ENCODE results near the gene EMP1. TPM values are rescaled to one million over a fixed set of nuclear protein-coding genes. Genes with fewer than 3 reads are reported as not detected.

EMP1 gene
- total and polyA plus RNA-seq, 2 experiments from 2014 or later = 0.07 to 0.39 TPM

DNA sequence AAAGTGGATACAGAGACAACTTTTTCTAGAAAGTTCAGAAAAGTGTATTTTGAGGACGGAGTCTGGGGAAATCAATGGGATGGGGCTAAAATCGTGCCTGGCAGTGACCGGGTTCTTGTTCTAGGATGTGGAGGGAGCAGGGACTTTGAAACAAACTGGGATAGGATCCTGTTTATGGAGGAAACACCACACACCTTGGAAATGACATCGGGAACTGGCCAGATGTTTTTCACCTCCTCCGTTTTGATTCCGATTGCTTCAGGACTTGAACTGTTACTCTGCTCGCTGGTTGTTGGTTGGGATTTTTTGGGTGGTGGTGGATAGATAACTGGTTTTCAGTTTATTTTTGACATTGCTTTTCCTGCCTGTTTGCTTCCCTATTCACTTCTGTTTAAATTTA is 506 bp downstream of the EMP1 start (continued):
- no peak for TF ChIP-seq EZH2phosphoT487 (IDR thresholded peaks at IDR 0.05; ENCODE audit: unreplicated experiment)
- TF ChIP-seq, protein P1, sequence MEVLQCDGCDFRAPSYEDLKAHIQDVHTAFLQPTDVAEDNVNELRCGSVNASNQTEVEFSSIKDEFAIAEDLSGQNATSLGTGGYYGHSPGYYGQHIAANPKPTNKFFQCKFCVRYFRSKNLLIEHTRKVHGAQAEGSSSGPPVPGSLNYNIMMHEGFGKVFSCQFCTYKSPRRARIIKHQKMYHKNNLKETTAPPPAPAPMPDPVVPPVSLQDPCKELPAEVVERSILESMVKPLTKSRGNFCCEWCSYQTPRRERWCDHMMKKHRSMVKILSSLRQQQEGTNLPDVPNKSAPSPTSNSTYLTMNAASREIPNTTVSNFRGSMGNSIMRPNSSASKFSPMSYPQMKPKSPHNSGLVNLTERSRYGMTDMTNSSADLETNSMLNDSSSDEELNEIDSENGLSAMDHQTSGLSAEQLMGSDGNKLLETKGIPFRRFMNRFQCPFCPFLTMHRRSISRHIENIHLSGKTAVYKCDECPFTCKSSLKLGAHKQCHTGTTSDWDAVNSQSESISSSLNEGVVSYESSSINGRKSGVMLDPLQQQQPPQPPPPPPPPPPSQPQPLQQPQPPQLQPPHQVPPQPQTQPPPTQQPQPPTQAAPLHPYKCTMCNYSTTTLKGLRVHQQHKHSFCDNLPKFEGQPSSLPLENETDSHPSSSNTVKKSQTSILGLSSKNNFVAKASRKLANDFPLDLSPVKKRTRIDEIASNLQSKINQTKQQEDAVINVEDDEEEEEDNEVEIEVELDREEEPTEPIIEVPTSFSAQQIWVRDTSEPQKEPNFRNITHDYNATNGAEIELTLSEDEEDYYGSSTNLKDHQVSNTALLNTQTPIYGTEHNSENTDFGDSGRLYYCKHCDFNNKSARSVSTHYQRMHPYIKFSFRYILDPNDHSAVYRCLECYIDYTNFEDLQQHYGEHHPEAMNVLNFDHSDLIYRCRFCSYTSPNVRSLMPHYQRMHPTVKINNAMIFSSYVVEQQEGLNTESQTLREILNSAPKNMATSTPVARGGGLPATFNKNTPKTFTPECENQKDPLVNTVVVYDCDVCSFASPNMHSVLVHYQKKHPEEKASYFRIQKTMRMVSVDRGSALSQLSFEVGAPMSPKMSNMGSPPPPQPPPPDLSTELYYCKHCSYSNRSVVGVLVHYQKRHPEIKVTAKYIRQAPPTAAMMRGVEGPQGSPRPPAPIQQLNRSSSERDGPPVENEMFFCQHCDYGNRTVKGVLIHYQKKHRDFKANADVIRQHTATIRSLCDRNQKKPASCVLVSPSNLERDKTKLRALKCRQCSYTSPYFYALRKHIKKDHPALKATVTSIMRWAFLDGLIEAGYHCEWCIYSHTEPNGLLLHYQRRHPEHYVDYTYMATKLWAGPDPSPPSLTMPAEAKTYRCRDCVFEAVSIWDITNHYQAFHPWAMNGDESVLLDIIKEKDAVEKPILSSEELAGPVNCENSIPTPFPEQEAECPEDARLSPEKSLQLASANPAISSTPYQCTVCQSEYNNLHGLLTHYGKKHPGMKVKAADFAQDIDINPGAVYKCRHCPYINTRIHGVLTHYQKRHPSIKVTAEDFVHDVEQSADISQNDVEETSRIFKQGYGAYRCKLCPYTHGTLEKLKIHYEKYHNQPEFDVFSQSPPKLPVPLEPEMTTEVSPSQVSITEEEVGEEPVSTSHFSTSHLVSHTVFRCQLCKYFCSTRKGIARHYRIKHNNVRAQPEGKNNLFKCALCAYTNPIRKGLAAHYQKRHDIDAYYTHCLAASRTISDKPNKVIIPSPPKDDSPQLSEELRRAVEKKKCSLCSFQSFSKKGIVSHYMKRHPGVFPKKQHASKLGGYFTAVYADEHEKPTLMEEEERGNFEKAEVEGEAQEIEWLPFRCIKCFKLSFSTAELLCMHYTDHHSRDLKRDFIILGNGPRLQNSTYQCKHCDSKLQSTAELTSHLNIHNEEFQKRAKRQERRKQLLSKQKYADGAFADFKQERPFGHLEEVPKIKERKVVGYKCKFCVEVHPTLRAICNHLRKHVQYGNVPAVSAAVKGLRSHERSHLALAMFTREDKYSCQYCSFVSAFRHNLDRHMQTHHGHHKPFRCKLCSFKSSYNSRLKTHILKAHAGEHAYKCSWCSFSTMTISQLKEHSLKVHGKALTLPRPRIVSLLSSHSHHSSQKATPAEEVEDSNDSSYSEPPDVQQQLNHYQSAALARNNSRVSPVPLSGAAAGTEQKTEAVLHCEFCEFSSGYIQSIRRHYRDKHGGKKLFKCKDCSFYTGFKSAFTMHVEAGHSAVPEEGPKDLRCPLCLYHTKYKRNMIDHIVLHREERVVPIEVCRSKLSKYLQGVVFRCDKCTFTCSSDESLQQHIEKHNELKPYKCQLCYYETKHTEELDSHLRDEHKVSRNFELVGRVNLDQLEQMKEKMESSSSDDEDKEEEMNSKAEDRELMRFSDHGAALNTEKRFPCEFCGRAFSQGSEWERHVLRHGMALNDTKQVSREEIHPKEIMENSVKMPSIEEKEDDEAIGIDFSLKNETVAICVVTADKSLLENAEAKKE (CRISPR knock-in tag; IDR thresholded peaks at IDR 0.05) = no peak

DNA sequence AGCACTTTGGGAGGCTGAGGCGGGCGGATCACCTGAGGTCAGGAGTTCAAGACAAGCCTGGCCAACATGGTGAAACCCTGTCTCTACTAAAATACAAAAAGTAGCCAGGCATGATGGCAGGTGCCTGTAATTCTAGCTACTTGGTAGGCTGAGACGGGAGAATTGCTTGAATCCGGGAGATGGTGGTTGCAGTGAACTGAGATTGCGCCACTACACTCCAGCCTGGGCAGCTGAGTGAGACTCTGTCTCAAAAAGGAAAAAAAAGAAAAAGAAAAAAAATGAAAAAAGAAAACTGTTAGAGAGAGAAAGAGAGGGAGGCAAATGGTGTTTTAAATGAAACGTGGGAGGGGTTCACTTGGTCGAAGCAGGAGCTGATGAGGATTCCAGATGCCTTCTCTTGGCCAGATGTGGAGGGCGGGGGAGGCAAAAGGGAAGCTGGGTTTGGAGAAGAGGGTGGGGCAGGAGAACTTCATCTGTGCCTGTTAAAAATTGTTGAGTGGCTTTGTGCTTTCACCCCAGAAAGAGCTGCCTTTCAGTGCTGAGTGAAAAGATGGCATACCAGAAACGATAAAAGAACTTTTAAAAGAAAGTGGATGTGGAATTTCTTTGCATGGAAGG is 1.1 kb downstream of the EMP1 start:
- H3K9me2 ChIP-seq (ENCODE audit: insufficient read depth) = peaks cover 4% of the 10 kb centered on the region; the same call in 1 of the 2 replicates
- H3K4me3 ChIP-seq = no peak overlapping the region
- H4K20me1 ChIP-seq (replicated peaks; ENCODE audit: insufficient read depth) = no peaks in the 10 kb centered on the region
- no peaks in the 10 kb centered on the region for H3F3A ChIP-seq (replicated peaks; ENCODE audit: low read depth)
- H3K27ac ChIP-seq (ENCODE audit: low read depth) = 0 out of 2 replicates have a peak overlapping the region, but pooled peaks have one; percentile 41
- H3K36me3 Mint-ChIP-seq (ENCODE audit: low read depth) = no peaks in the 10 kb centered on the region
- H3K27ac Mint-ChIP-seq = no peak overlapping the region
- no peak overlapping the region for H3K4me2 ChIP-seq
- DNase-seq (ENCODE audit: low spot score) (peak; percentile 32), ATAC-seq (no peak; the same call in 2 of the 3 replicates)
- no peaks in the 10 kb centered on the region for H3K36me3 ChIP-seq (ENCODE audit: insufficient read depth)
- no peaks in the 10 kb centered on the region for H3K27me3 ChIP-seq (ENCODE audit: insufficient read depth)
- peaks cover 48% of the 10 kb centered on the region for H3K4me1 Mint-ChIP-seq
- H3K79me2 ChIP-seq (replicated peaks; ENCODE audit: insufficient read depth) = no peaks in the 10 kb centered on the region
- H3K9me3 Mint-ChIP-seq = no peaks in the 10 kb centered on the region
- peaks cover 33% of the 10 kb centered on the region for H3K4me1 ChIP-seq (ENCODE audit: insufficient read depth)
- no peak overlapping the region for H3K4me3 Mint-ChIP-seq
- H3K27me3 Mint-ChIP-seq (ENCODE audit: insufficient read depth, low read depth, poor library complexity) = peaks cover 16% of the 10 kb centered on the region
- H2AFZ ChIP-seq = no peak overlapping the region
- TF ChIP-seq, protein P2, sequence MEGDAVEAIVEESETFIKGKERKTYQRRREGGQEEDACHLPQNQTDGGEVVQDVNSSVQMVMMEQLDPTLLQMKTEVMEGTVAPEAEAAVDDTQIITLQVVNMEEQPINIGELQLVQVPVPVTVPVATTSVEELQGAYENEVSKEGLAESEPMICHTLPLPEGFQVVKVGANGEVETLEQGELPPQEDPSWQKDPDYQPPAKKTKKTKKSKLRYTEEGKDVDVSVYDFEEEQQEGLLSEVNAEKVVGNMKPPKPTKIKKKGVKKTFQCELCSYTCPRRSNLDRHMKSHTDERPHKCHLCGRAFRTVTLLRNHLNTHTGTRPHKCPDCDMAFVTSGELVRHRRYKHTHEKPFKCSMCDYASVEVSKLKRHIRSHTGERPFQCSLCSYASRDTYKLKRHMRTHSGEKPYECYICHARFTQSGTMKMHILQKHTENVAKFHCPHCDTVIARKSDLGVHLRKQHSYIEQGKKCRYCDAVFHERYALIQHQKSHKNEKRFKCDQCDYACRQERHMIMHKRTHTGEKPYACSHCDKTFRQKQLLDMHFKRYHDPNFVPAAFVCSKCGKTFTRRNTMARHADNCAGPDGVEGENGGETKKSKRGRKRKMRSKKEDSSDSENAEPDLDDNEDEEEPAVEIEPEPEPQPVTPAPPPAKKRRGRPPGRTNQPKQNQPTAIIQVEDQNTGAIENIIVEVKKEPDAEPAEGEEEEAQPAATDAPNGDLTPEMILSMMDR (conservative IDR thresholded peaks at IDR 0.05; ENCODE audit: low read depth in 2 of 2) = no peak
- TF ChIP-seq, protein P3, sequence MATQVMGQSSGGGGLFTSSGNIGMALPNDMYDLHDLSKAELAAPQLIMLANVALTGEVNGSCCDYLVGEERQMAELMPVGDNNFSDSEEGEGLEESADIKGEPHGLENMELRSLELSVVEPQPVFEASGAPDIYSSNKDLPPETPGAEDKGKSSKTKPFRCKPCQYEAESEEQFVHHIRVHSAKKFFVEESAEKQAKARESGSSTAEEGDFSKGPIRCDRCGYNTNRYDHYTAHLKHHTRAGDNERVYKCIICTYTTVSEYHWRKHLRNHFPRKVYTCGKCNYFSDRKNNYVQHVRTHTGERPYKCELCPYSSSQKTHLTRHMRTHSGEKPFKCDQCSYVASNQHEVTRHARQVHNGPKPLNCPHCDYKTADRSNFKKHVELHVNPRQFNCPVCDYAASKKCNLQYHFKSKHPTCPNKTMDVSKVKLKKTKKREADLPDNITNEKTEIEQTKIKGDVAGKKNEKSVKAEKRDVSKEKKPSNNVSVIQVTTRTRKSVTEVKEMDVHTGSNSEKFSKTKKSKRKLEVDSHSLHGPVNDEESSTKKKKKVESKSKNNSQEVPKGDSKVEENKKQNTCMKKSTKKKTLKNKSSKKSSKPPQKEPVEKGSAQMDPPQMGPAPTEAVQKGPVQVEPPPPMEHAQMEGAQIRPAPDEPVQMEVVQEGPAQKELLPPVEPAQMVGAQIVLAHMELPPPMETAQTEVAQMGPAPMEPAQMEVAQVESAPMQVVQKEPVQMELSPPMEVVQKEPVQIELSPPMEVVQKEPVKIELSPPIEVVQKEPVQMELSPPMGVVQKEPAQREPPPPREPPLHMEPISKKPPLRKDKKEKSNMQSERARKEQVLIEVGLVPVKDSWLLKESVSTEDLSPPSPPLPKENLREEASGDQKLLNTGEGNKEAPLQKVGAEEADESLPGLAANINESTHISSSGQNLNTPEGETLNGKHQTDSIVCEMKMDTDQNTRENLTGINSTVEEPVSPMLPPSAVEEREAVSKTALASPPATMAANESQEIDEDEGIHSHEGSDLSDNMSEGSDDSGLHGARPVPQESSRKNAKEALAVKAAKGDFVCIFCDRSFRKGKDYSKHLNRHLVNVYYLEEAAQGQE (IDR thresholded peaks at IDR 0.05; ENCODE audit: unreplicated experiment) = no peak
- TF ChIP-seq CREB1 (CRISPR knock-in tag; IDR thresholded peaks at IDR 0.05; ENCODE audit: low read depth) (no peak), EZH2phosphoT487 (IDR thresholded peaks at IDR 0.05; ENCODE audit: unreplicated experiment) (no peak), NANOG (IDR thresholded peaks at IDR 0.05; ENCODE audit: borderline replicate concordance) (no peak), STAT1 (IDR thresholded peaks at IDR 0.05; ENCODE audit: unreplicated experiment) (no peak), ZNF114 (CRISPR knock-in tag; IDR thresholded peaks at IDR 0.05) (no peak), POLR2AphosphoS5 (IDR thresholded peaks at IDR 0.05; ENCODE audit: low read depth) (no peak), ZNF331 (CRISPR knock-in tag; IDR thresholded peaks at IDR 0.05; ENCODE audit: low read depth) (no peak)
- TF ChIP-seq, protein P4, sequence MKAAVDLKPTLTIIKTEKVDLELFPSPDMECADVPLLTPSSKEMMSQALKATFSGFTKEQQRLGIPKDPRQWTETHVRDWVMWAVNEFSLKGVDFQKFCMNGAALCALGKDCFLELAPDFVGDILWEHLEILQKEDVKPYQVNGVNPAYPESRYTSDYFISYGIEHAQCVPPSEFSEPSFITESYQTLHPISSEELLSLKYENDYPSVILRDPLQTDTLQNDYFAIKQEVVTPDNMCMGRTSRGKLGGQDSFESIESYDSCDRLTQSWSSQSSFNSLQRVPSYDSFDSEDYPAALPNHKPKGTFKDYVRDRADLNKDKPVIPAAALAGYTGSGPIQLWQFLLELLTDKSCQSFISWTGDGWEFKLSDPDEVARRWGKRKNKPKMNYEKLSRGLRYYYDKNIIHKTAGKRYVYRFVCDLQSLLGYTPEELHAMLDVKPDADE (IDR thresholded peaks at IDR 0.05) = no peak

Data from GM23338 (cell line).